Pancreas (tissue), 10 donors: ENCODE data around the gene NUP58. TPM values are rescaled to one million over a fixed set of nuclear protein-coding genes. Genes with fewer than 3 reads are reported as not detected.

Source experiments
- ATAC-seq, 4 donors: fragments of 200-7000 bp; cut with Tn5 transposase; one replicate each; pipeline versions ENCODE4 v1.8.0 to v1.9.1; 2020; ENCODE audit warnings: mild to moderate bottlenecking in 4 of 4, moderate library complexity in 4 of 4
- DNase-seq, 6 donors: peaks; one replicate each; pipeline ENCODE4 v3.0.0-alpha.2; 2020
- FAIRE-seq: peaks from 2 replicates; lab custom pipeline; 2012; peaks lifted over from hg19 to GRCh38; lab: Jason Lieb, UNC
- H3K27ac ChIP-seq, 4 donors: fragments of 200-600 bp; sonication (generic); 1 replicate in 3 of 4; 2 replicates in 1 of 4; pipeline versions ENCODE4 v1.5.0 to v1.8.0; 2020
- H3K27me3 ChIP-seq, 4 donors: fragments of 200-600 bp; one replicate each; pipeline ENCODE4 v1.8.0; 2021
- H3K36me3 ChIP-seq, 3 donors: fragments of 200-600 bp; sonication (generic) in 1 of 3; one replicate each; pipeline versions ENCODE4 v1.5.0 to v1.8.0; 2020 to 2021
- H3K4me1 ChIP-seq, 3 donors: fragments of 200-600 bp; one replicate each; pipeline ENCODE4 v1.8.0; 2021
- H3K4me3 ChIP-seq, 4 donors: fragments of 200-600 bp; sonication (generic) in 2 of 4; one replicate each; pipeline versions ENCODE4 v1.5.0 to v1.8.0; 2020 to 2021
- H3K9me3 ChIP-seq, 4 donors: fragments of 200-600 bp; one replicate each; pipeline ENCODE4 v1.8.0; 2021
- CTCF ChIP-seq, 4 donors: fragments of 200-600 bp; sonication (generic) in 3 of 4; IDR thresholded peaks; one replicate each; pipeline versions ENCODE4 v1.5.0 to v1.8.0; 2021; ENCODE audit warnings: antibody characterized with exemption in 4 of 4
- WGBS, 2 donors: extraction: QIAGEN DNeasy Blood & Tissue Kit; methylation state at CpG; one replicate each; pipeline ENCODE4 v1.1.7; 2013; 5-methylcytosine and 5-hydroxymethylcytosine counted together
- intact Hi-C, 3 donors: fragments of 100-400 bp; cut with DNase I; formaldehyde crosslinking; loops; one replicate each; pipeline versions ENCODE4 v1.11.1 to v1.14.2; 2022
- polyA plus RNA-seq, 2 donors: library from polyadenylated mRNA; stranded (reverse); fragments of 200-250 nt; gene quantifications; one replicate each; pipeline ENCODE4 v1.2.3, GENCODE V29; 2013
- total RNA-seq, 6 donors: library from RNA; stranded (reverse); fragmentation: NEBNext Ultra II Directional in 4 of 6; extraction: Animal tissue kit (Norgen Biotek cat#: 25700) in 4 of 6; gene quantifications; one replicate each; pipeline versions ENCODE4 v1.2.1 to v1.2.4, GENCODE V29; 2021 to 2023
- donor health status: healthy with polysubstance abuse.
- donor health status: DM: no; HTN: no; CAD: no; lungs with moderate emphysema.
- donor health status: DM: no; HTN: no; CAD: no.
- donor health status: control.
- donor health status: control.
- donor health status: Bipolar disorder and iron deficiency.
- donor health status: DM: yes; HTN: yes; CAD: no.
- donor health status: DM: no; HTN: no; CAD: no.
- donor health status: DM: no; HTN: no; CAD: no.
- donor health status: DM: yes; HTN: yes; CAD: no.

Gene NUP58
- total and polyA plus RNA-seq, 8 donors, result 6.1 to 22.3 (median 12.6) TPM

- DNase-seq (no peak), ATAC-seq (no peak), FAIRE-seq (no peak)
- TF ChIP-seq CTCF (IDR thresholded peaks at IDR 0.05), result no peak
- no peak overlapping the region for H3K27ac ChIP-seq
- no peaks in the 10 kb centered on the region for H3K9me3 ChIP-seq
- peaks cover 0 to 48% (median 8%) of the 10 kb centered on the region in 3 donors for H3K36me3 ChIP-seq
- no peaks in the 10 kb centered on the region for H3K27me3 ChIP-seq
- no peak overlapping the region for H3K4me3 ChIP-seq
- H3K4me1 ChIP-seq, result no peaks in the 10 kb centered on the region
- intact Hi-C loops, result no loop called here
- 98 to 100% methylated on average over 1 of the region's 1 CpG for WGBS, 2 donors
Observed at GRCh38 chr13:25330541-25330940, 29.1 kb downstream of the NUP58 start.

GRCh38 chr13:25335856-25336255 is 34.4 kb downstream of the NUP58 start:
- intact Hi-C loops, result no loop called here
- Histone ChIP-seq H3K36me3 (peaks cover 0 to 18% (median 8%) of the 10 kb centered on the region in 3 donors), H3K4me1 (peaks cover 0 to 4% (median 4%) of the 10 kb centered on the region in 3 donors), H3K9me3 (no peaks in the 10 kb centered on the region), H3K27ac (no peak overlapping the region), H3K27me3 (no peaks in the 10 kb centered on the region), H3K4me3 (no peak overlapping the region)
- ATAC-seq (no peak), FAIRE-seq (no peak), DNase-seq (no peak)
- no peak for TF ChIP-seq CTCF (IDR thresholded peaks at IDR 0.05)
- 22 to 40% methylated on average over 3 of the region's 3 CpGs for WGBS, 2 donors

GRCh38 chr13:25345576-25345975 is 44.2 kb downstream of the NUP58 start:
- peaks cover 0 to 6% (median 0%) of the 10 kb centered on the region in 3 donors for H3K36me3 ChIP-seq
- no peaks in the 10 kb centered on the region for H3K27me3 ChIP-seq
- no peak overlapping the region for H3K4me3 ChIP-seq
- H3K9me3 ChIP-seq, result no peaks in the 10 kb centered on the region
- no peaks in the 10 kb centered on the region for H3K4me1 ChIP-seq
- 86 to 96% methylated on average over 2 of the region's 2 CpGs for WGBS, 2 donors
- no peak overlapping the region for H3K27ac ChIP-seq
- FAIRE-seq (no peak), ATAC-seq (no peak), DNase-seq (no peak)
- no peak for TF ChIP-seq CTCF (IDR thresholded peaks at IDR 0.05)
- intact Hi-C loops, result no loop called here

GRCh38 chr13:25347151-25347550 is 45.7 kb downstream of the NUP58 start:
- 68 to 75% methylated on average over 2 of the region's 2 CpGs for WGBS, 2 donors
- H3K27me3 ChIP-seq, result no peaks in the 10 kb centered on the region
- no peak overlapping the region for H3K4me3 ChIP-seq
- no peaks in the 10 kb centered on the region for H3K36me3 ChIP-seq
- no peak for TF ChIP-seq CTCF (IDR thresholded peaks at IDR 0.05)
- ATAC-seq (no peak), FAIRE-seq (no peak), DNase-seq (no peak)
- intact Hi-C loops, result no loop called here
- H3K9me3 ChIP-seq, result no peaks in the 10 kb centered on the region
- H3K4me1 ChIP-seq, result no peaks in the 10 kb centered on the region
- H3K27ac ChIP-seq, result no peak overlapping the region

GRCh38 chr13:25351404-25351803 is 50.0 kb downstream of the NUP58 start:
- Histone ChIP-seq H3K4me3 (no peak overlapping the region), H3K4me1 (no peaks in the 10 kb centered on the region), H3K36me3 (no peaks in the 10 kb centered on the region), H3K9me3 (no peaks in the 10 kb centered on the region), H3K27me3 (no peaks in the 10 kb centered on the region), H3K27ac (no peak overlapping the region)
- ATAC-seq (no peak), FAIRE-seq (no peak), DNase-seq (no peak)
- intact Hi-C loops, result no loop called here
- 84 to 89% methylated on average over 1 of the region's 1 CpG for WGBS, 2 donors
- TF ChIP-seq CTCF (IDR thresholded peaks at IDR 0.05), result no peak
